HS-27A (cell line): Measurements from ENCODE around the gene SORBS2.
A peak's percentile ranks its signal among the peaks of the same experiment; 100 is the strongest.

Experiments used
- DNase-seq: peaks from one replicate; pipeline ENCODE4 v3.0.0-alpha.2; 2012; ENCODE audit warnings: low read depth, missing footprints

The SORBS2 gene

GRCh38 chr4:185773419-185773818 is 38.6 kb downstream of the SORBS2 start:
- no peak for DNase-seq

GRCh38 chr4:185772391-185773093 is 39.5 kb downstream of the SORBS2 start:
- no peak for DNase-seq

GRCh38 chr4:185771711-185772390 is 40.1 kb downstream of the SORBS2 start:
- no peak for DNase-seq

GRCh38 chr4:185767528-185767927 is 44.5 kb downstream of the SORBS2 start:
- no peak for DNase-seq

- DNase-seq = no peak
These were observed 47.1 kb downstream of the SORBS2 start for GRCh38 chr4:185764876-185765275.

GRCh38 chr4:185761352-185762235 is 50.4 kb downstream of the SORBS2 start:
- no peak for DNase-seq

- DNase-seq = no peak
These were observed 53.2 kb downstream of the SORBS2 start for GRCh38 chr4:185758807-185759206.

GRCh38 chr4:185755451-185755850 is 56.5 kb downstream of the SORBS2 start:
- DNase-seq = no peak

GRCh38 chr4:185754961-185755360 is 57.0 kb downstream of the SORBS2 start:
- no peak for DNase-seq

- no peak for DNase-seq
These were observed 59.1 kb downstream of the SORBS2 start for GRCh38 chr4:185752872-185753271.

- no peak for DNase-seq
These were observed 62.1 kb downstream of the SORBS2 start for GRCh38 chr4:185749858-185750257.

GRCh38 chr4:185748901-185749390 is 63.0 kb downstream of the SORBS2 start:
- no peak for DNase-seq

GRCh38 chr4:185745891-185746290 is 66.1 kb downstream of the SORBS2 start:
- no peak for DNase-seq

GRCh38 chr4:185744946-185745345 is 67.0 kb downstream of the SORBS2 start:
- DNase-seq = no peak

- no peak for DNase-seq
These were observed 67.5 kb downstream of the SORBS2 start for GRCh38 chr4:185744488-185744862.

GRCh38 chr4:185743722-185744487 is 68.1 kb downstream of the SORBS2 start:
- DNase-seq = no peak

- DNase-seq = no peak
These were observed 69.2 kb downstream of the SORBS2 start for GRCh38 chr4:185742766-185743165.

- no peak for DNase-seq
These were observed 70.2 kb downstream of the SORBS2 start for GRCh38 chr4:185741795-185742194.

- DNase-seq = no peak
These were observed 71.5 kb downstream of the SORBS2 start for GRCh38 chr4:185740471-185740873.

GRCh38 chr4:185738820-185739219 is 73.2 kb downstream of the SORBS2 start:
- DNase-seq = no peak

GRCh38 chr4:185738038-185738552 is 73.9 kb downstream of the SORBS2 start:
- peak; percentile 30 for DNase-seq
